ENCODE results near the gene GOLGA8B.

DNA sequence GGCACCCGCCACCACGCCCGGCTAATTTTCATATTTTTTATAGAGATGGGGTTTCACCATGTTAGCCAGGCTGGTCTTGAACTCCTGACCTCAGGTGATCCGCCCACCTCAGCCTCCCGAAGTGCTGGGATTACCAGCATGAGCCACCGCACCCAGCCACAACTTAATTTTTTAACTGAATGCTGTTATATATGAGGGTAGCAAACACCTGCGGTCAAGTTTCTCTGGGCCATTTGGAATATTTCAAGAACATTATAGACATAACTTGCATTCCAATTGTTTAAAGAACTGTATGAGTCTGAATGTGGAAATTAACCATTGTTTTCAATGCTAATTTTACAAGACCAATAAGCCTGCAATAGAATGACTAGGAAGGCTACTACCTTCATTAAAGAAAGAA lies 35.7 kb upstream of the GOLGA8B start:
- TF ChIP-seq EZH2phosphoT487 (IDR thresholded peaks at IDR 0.05; ENCODE audit: insufficient read depth, low read depth) (no peak), EZH2 (IDR thresholded peaks at IDR 0.05; ENCODE audit: insufficient read depth, poor library complexity, severe bottlenecking) (no peak)

Data from GM23248 (cell line).